Gastrocnemius medialis (tissue), 4 donors: ENCODE results near the gene RHOC.

Experiments
- POLR2A ChIP-seq, 2 donors: fragments of 450-650 bp; IDR thresholded peaks; one replicate each; pipeline ENCODE4 v1.6.1; 2017; ENCODE audit warnings: antibody characterized with exemption in 2 of 2, mild to moderate bottlenecking in 2 of 2, moderate library complexity in 2 of 2
- TF ChIP-seq, protein P1 (sequence below), 5 experiments: fragments of 450-650 bp in 3 of 5; fragments of 200-600 bp in 2 of 5; sonication (generic) in 2 of 5; IDR thresholded peaks in 4 of 5; conservative IDR thresholded peaks in 1 of 5; 1 replicate in 4 of 5; 2 replicates in 1 of 5; pipeline ENCODE4 v1.5.1; 2016 to 2019; ENCODE audit warnings: antibody characterized with exemption in 5 of 5, mild to moderate bottlenecking in 3 of 5, moderate library complexity in 3 of 5

DNA sequence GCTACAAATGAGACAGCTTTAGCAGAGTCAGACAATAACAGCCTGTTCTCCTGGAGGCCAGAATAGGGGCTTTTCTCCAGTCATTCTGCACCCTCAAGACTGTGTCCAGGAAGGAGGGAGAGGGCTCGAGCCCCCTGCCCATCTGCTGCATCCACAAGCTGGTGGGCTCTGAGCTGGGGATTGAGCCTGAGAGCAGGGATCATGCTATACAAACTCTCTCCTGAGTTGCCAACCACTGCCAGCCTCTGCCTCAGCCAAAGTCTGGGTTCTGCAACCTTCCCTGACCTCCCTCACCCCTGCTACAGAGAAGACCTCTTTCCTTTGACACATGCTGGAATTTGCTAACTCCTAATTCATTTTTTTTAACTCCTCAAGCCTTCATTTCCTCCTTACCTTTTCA lies 23.0 kb upstream of the RHOC start:
- TF ChIP-seq, protein P1, sequence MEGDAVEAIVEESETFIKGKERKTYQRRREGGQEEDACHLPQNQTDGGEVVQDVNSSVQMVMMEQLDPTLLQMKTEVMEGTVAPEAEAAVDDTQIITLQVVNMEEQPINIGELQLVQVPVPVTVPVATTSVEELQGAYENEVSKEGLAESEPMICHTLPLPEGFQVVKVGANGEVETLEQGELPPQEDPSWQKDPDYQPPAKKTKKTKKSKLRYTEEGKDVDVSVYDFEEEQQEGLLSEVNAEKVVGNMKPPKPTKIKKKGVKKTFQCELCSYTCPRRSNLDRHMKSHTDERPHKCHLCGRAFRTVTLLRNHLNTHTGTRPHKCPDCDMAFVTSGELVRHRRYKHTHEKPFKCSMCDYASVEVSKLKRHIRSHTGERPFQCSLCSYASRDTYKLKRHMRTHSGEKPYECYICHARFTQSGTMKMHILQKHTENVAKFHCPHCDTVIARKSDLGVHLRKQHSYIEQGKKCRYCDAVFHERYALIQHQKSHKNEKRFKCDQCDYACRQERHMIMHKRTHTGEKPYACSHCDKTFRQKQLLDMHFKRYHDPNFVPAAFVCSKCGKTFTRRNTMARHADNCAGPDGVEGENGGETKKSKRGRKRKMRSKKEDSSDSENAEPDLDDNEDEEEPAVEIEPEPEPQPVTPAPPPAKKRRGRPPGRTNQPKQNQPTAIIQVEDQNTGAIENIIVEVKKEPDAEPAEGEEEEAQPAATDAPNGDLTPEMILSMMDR (IDR thresholded peaks at IDR 0.05 in 4 of 5, conservative IDR thresholded peaks at IDR 0.05 in 1 of 5), result no peak
- TF ChIP-seq POLR2A (IDR thresholded peaks at IDR 0.05), result no peak
